Activated T-cell treated with anti-CD3 and anti-CD28 coated beads, Interleukin-2, amount 50 U/mL, for 72 hours (primary cell): ENCODE data around the gene NDUFAF3. TPM values are rescaled to one million over a fixed set of nuclear protein-coding genes. Genes with fewer than 3 reads are reported as not detected.

Experiments used
- total RNA-seq, 2 donors: library from RNA; stranded (reverse); gene quantifications; one replicate each; pipeline ENCODE4 v1.2.3, GENCODE V29; 2022

Gene NDUFAF3
- total RNA-seq, 2 donors from 2014 or later: 31.9 to 35.1 TPM

Other genes starting within 250 kb of the NDUFAF3 start
- 10 to 100 TPM; 23.0 to 35.7 TPM for gene PRKAR2A, start 174.2 kb upstream of the NDUFAF3 start, total RNA-seq
- 10 to 100 TPM; 23.6 to 29.3 TPM for gene SLC25A20, start 123.2 kb upstream of the NDUFAF3 start, total RNA-seq
- gene ARIH2, start 103.3 kb upstream of the NDUFAF3 start, total RNA-seq: 100 to 1,000 TPM; 174 to 183 TPM
- gene P4HTM, start 31.9 kb upstream of the NDUFAF3 start, total RNA-seq: 10 to 100 TPM; 42.0 to 45.7 TPM
- 100 to 1,000 TPM; 145 to 159 TPM for gene WDR6, start 14.7 kb upstream of the NDUFAF3 start, total RNA-seq
- gene DALRD3, start 3.5 kb upstream of the NDUFAF3 start, total RNA-seq: 10 to 100 TPM; 24.8 to 29.8 TPM
- gene IMPDH2, start 7.3 kb downstream of the NDUFAF3 start, total RNA-seq: 100 to 1,000 TPM; 490 to 562 TPM
- gene QRICH1, start 72.0 kb downstream of the NDUFAF3 start, total RNA-seq: 100 to 1,000 TPM; 120 to 123 TPM
- 100 to 1,000 TPM; 340 to 371 TPM for gene QARS1, start 82.6 kb downstream of the NDUFAF3 start, total RNA-seq
- gene USP19, start 98.7 kb downstream of the NDUFAF3 start, total RNA-seq: 10 to 100 TPM; 65.5 to 92.2 TPM
- 1 to 10 TPM in 1 of 2 donors, under 1 TPM in 1; 0.39 to 1.7 TPM for gene LAMB2, start 110.9 kb downstream of the NDUFAF3 start, total RNA-seq
- 10 to 100 TPM; 15.7 to 16.8 TPM for gene CCDC71, start 144.2 kb downstream of the NDUFAF3 start, total RNA-seq
- gene KLHDC8B, start 149.5 kb downstream of the NDUFAF3 start, total RNA-seq: 1 to 10 TPM; 3.0 to 5.4 TPM